Right lobe of liver (tissue), 6 donors: ENCODE measurements around the gene KCNQ1. TPM values are rescaled to one million over a fixed set of nuclear protein-coding genes. Genes with fewer than 3 reads are reported as not detected.

Source experiments
- ATAC-seq, 4 donors: fragments of 200-7000 bp; cut with Tn5 transposase; one replicate each; pipeline ENCODE4 v1.9.1; 2020; ENCODE audit warnings: mild to moderate bottlenecking in 4 of 4, moderate library complexity in 4 of 4
- DNase-seq, 3 donors: peaks; one replicate each; pipeline ENCODE4 v3.0.0-alpha.2; 2020
- H3K27ac ChIP-seq, 3 donors: fragments of 200-600 bp; one replicate each; pipeline ENCODE4 v1.8.0; 2022
- H3K27me3 ChIP-seq, 2 donors: fragments of 200-600 bp; one replicate each; pipeline ENCODE4 v1.8.0; 2022
- H3K36me3 ChIP-seq, 4 donors: fragments of 200-600 bp; sonication (generic) in 1 of 4; one replicate each; pipeline versions ENCODE4 v1.5.1 to v1.8.0; 2017 to 2022; ENCODE audit warnings: control low read depth in 1 of 4
- H3K4me1 ChIP-seq, 4 donors: fragments of 200-600 bp; sonication (generic) in 1 of 4; one replicate each; pipeline versions ENCODE4 v1.5.1 to v1.8.0; 2017 to 2022; ENCODE audit warnings: control low read depth in 1 of 4
- H3K4me3 ChIP-seq, 3 donors: fragments of 200-600 bp; one replicate each; pipeline ENCODE4 v1.8.0; 2022
- H3K9me3 ChIP-seq, 4 donors: fragments of 200-600 bp; sonication (generic) in 1 of 4; one replicate each; pipeline versions ENCODE4 v1.5.1 to v1.8.0; 2017 to 2022; ENCODE audit warnings: control low read depth in 1 of 4
- POLR2A ChIP-seq: fragments of 450-650 bp; IDR thresholded peaks from one replicate; pipeline ENCODE4 v1.6.1; 2017; ENCODE audit warnings: antibody characterized with exemption, mild to moderate bottlenecking
- WGBS: methylation state at CpG from one replicate; pipeline ENCODE4 v1.1.6; 2018; ENCODE audit warnings: low coverage, low lambda C conversion rate; ENCODE audit not compliant: insufficient coverage; ENCODE audit errors: missing lambda C conversion rate; 5-methylcytosine and 5-hydroxymethylcytosine counted together
- intact Hi-C, 2 donors: fragments of 100-400 bp; cut with DNase I; formaldehyde crosslinking; loops; one replicate each; pipeline versions ENCODE4 v1.11.2 to v1.14.1; 2022
- total RNA-seq, 6 experiments: library from RNA; depleted of rRNA in 2 of 6; stranded (reverse); fragments of >200 nt in 2 of 6; fragmentation: NEBNext Ultra II Directional in 3 of 6; extraction: Animal tissue kit (Norgen Biotek cat#: 25700) in 3 of 6; gene quantifications; one replicate each; pipeline versions ENCODE4 v1.1.0 to v1.2.4, GENCODE V29; 2016 to 2023
- TF ChIP-seq, protein P1 (sequence below), 4 donors: fragments of 200-600 bp in 3 of 4; fragments of 450-650 bp in 1 of 4; IDR thresholded peaks; one replicate each; pipeline versions ENCODE4 v1.5.1 to v1.8.0; 2016 to 2022; ENCODE audit warnings: antibody characterized with exemption in 4 of 4, mild to moderate bottlenecking in 2 of 4
- donor health status: DM: no; HTN: yes; CAD: no.
- donor health status: DM: no; HTN: no; CAD: no.
- donor health status: DM: no; HTN: no; CAD: no.
- donor health status: DM: no; HTN: yes; CAD: no.
- donor health status: DM: no; HTN: yes; CAD: no.

Gene KCNQ1
- total RNA-seq, 6 experiments from 2014 or later, result 0.61 to 2.4 (median 1.8) TPM

DNA sequence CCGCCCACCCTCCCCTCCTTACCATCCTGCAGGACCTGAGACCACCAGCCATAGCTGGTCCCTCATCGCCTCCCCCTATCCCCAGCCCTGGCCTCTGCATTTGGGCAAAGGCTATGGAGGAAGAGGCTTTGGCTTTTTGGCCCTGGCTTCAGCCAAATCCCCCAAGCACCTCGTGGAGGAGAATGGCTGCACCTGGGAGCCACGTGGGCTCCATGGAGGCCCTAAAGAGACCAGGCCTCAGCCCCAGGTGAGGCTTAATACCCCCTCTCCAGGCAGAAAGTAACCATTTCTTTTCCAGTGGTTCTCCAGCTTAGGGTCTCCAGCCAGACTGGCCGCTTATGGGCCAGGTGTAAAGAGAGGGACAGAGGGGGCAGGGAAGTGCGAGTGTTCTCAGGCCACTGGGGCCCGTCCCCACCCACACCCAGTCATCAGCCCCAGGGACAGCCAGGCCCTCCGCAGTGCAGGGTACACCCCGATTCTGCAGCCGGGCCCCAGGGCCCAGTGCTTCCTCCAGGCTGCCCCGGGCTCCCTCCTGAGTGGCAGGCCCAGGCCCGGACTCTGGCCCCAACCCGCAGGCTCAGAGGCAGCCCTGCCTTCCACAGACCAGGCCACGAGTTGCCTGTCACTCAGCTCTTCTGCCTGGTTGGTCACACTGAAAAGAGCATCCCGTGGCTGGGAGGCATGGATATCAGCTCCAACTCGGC, 414.3 kb downstream of the KCNQ1 start:
- no CpG with 5 or more reads among the region's 16 CpGs for WGBS
- Histone ChIP-seq H3K4me3 (no peak overlapping the region), H3K4me1 (no peaks in the 10 kb centered on the region), H3K9me3 (no peaks in the 10 kb centered on the region), H3K27ac (no peak overlapping the region), H3K36me3 (no peaks in the 10 kb centered on the region), H3K27me3 (peaks cover 0 to 6% of the 10 kb centered on the region in 2 donors)
- TF ChIP-seq POLR2A, result no peak
- TF ChIP-seq, protein P1, sequence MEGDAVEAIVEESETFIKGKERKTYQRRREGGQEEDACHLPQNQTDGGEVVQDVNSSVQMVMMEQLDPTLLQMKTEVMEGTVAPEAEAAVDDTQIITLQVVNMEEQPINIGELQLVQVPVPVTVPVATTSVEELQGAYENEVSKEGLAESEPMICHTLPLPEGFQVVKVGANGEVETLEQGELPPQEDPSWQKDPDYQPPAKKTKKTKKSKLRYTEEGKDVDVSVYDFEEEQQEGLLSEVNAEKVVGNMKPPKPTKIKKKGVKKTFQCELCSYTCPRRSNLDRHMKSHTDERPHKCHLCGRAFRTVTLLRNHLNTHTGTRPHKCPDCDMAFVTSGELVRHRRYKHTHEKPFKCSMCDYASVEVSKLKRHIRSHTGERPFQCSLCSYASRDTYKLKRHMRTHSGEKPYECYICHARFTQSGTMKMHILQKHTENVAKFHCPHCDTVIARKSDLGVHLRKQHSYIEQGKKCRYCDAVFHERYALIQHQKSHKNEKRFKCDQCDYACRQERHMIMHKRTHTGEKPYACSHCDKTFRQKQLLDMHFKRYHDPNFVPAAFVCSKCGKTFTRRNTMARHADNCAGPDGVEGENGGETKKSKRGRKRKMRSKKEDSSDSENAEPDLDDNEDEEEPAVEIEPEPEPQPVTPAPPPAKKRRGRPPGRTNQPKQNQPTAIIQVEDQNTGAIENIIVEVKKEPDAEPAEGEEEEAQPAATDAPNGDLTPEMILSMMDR (IDR thresholded peaks at IDR 0.05), result no peak
- ATAC-seq (peak in 1 of 4 donors; percentile 19), DNase-seq (no peak)
- intact Hi-C loops, result no loop called here

DNA sequence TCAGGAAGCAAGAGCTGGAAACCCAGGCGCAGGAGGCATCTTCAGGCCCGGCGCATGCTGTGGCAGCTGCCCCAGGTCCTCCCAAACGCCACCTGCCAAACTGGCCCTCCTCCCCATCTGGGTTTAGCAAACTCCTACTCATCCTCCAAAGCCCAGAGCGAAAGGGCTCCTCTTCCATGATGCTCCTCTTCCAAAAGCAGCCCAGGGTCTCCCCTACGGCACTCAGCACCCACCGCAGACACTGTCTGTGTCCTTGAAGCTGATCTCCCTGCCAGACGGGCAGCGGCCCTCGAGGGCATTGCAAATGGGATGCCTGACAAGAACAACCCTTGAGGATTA, 414.9 kb downstream of the KCNQ1 start:
- no peaks in the 10 kb centered on the region for H3K9me3 ChIP-seq
- H3K36me3 ChIP-seq, result no peaks in the 10 kb centered on the region
- TF ChIP-seq, protein P1 (IDR thresholded peaks at IDR 0.05), result no peak
- TF ChIP-seq POLR2A, result no peak
- peaks cover 0 to 6% of the 10 kb centered on the region in 2 donors for H3K27me3 ChIP-seq
- intact Hi-C loops, result no loop called here
- H3K4me3 ChIP-seq, result no peak overlapping the region
- H3K27ac ChIP-seq, result no peak overlapping the region
- no peak for DNase-seq
- 83% methylated on average over 3 of the region's 10 CpGs for WGBS
- no peak for ATAC-seq
- H3K4me1 ChIP-seq, result no peaks in the 10 kb centered on the region

DNA sequence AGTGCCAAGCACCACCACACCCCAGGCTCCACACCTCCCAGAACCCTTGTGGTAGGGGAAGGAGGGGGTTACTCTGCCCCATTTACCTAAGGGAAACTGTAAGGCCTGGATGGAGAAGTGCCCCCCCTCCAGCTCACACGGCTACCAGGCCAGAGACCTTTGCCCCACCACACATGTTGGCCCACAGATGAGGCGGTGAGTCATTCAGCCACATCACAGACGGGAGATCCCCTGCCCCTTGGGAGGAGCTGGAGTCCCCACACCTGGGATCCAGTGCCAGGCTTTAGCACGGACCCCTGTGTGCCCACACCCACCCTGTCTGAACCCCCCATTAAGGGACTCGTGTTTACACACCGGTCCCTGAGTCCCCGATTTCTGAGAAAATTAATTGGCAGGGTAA, 415.8 kb downstream of the KCNQ1 start:
- DNase-seq (peak in 1 of 3 donors; percentile 76), ATAC-seq (peak; percentile 65 to 99 (median 70))
- Histone ChIP-seq H3K4me1 (no peaks in the 10 kb centered on the region), H3K9me3 (no peaks in the 10 kb centered on the region), H3K4me3 (no peak overlapping the region), H3K27ac (no peak overlapping the region), H3K36me3 (no peaks in the 10 kb centered on the region), H3K27me3 (peaks cover 0 to 6% of the 10 kb centered on the region in 2 donors)
- intact Hi-C loops, result no loop called here
- no peak for TF ChIP-seq POLR2A
- TF ChIP-seq, protein P1 (IDR thresholded peaks at IDR 0.05), result no peak
- 21% methylated on average over 3 of the region's 7 CpGs for WGBS

DNA sequence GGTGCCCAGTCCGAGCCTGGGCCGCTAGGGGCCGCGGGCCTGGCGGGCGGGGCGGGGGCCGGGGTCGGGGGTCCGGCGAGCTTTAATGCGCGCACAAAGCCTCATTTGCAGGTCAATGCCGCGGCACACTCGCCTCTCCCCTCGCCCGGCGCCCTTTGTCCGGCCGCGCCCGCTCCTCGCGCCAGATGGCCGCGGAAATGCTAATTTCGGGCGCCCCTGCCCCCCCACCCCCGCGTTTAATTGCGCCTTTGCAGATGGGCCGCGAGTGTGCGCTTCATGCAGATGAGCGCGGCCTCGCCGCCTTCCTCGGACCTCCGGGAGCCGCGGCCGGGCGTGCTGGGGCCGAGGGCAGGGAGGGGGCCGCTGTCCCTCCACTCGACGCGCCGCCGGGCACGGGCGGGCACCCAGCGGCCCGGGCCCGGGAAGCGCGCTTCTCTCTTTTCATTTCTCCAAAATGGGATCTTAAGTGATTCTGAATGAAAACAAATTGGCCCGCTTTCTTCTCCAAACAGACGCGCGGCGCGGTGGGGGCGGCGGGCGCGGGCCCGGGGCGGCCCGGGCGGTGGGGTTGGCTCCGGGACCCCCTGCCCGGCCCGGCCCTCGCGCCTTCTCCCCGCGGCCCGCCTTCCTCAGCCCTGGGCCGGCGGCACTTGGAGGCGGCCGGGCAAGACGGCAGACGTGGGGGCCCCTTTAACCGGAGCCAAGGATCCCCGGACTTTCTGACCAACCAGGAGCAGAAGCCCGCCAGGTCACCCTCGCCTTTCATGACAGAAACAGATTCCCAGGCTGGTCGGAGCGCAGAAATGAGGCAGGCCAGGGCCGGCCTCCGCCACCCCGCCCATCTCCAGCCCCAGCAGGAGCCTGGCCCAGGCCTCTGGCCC, 417.8 kb downstream of the KCNQ1 start:
- ATAC-seq, result no peak
- H3K4me1 ChIP-seq, result no peaks in the 10 kb centered on the region
- intact Hi-C loops, result no loop called here
- TF ChIP-seq POLR2A, result no peak
- TF ChIP-seq, protein P1 (IDR thresholded peaks at IDR 0.05), result no peak
- 0% methylated on average over 4 of the region's 96 CpGs for WGBS
- no peak for DNase-seq
- H3K27ac ChIP-seq, result no peak overlapping the region
- H3K9me3 ChIP-seq, result no peaks in the 10 kb centered on the region
- H3K27me3 ChIP-seq, result peaks cover 0 to 6% of the 10 kb centered on the region in 2 donors
- H3K36me3 ChIP-seq, result no peaks in the 10 kb centered on the region
- H3K4me3 ChIP-seq, result no peak overlapping the region
